Neural cell (in vitro differentiated cells): ENCODE data around the gene NSFL1C. TPM values are rescaled to one million over a fixed set of nuclear protein-coding genes. Genes with fewer than 3 reads are reported as not detected.
A peak's percentile ranks its signal among the peaks of the same experiment; 100 is the strongest.

Experiments used
- H2AFZ ChIP-seq: fragments of 200-600, 300-800 bp; sonication (generic), shearing (Covaris generic); 2 replicates; pipeline ENCODE4 v1.6.0; 2014; ENCODE audit warnings: low read depth, mild to moderate bottlenecking, antibody characterized with exemption, low read length, moderate library complexity
- H3F3A ChIP-seq: fragments of 200-600 bp; shearing (Covaris generic); 2 replicates; pipeline ENCODE4 v1.6.1; 2016; ENCODE audit warnings: mild to moderate bottlenecking, moderate library complexity, mixed read lengths, antibody characterized with exemption, low read length; ENCODE audit not compliant: insufficient read depth, poor library complexity, severe bottlenecking
- H3K27ac ChIP-seq: fragments of 200-600, 300-800 bp; sonication (generic), shearing (Covaris generic); 2 replicates; pipeline ENCODE4 v1.5.1; 2014; ENCODE audit warnings: mild to moderate bottlenecking, low read length, moderate library complexity
- H3K27me3 ChIP-seq: fragments of 300-800, 200-600 bp; sonication (generic), shearing (Covaris generic); 2 replicates; pipeline ENCODE4 v1.6.0; 2014; ENCODE audit warnings: mild to moderate bottlenecking, low read depth, low read length, moderate library complexity; ENCODE audit not compliant: insufficient read depth
- H3K36me3 ChIP-seq: fragments of 300-800, 200-600 bp; sonication (generic), shearing (Covaris generic); 2 replicates; pipeline ENCODE4 v1.5.1; 2014; ENCODE audit warnings: mild to moderate bottlenecking, antibody characterized with exemption, low read length, moderate library complexity; ENCODE audit not compliant: insufficient read depth
- H3K4me2 ChIP-seq: fragments of 300-800, 200-600 bp; sonication (generic), shearing (Covaris generic); 2 replicates; pipeline ENCODE4 v1.6.0; 2014; ENCODE audit warnings: mild to moderate bottlenecking, low read length
- H3K4me3 ChIP-seq: fragments of 300-800, 200-600 bp; sonication (generic), shearing (Covaris generic); 2 replicates; pipeline ENCODE4 v1.5.1; 2014; ENCODE audit warnings: mild to moderate bottlenecking, low read length, moderate library complexity
- H3K79me2 ChIP-seq: fragments of 200-600 bp; shearing (Covaris generic); replicated peaks from 2 replicates; pipeline ENCODE4 v1.6.0; 2014; ENCODE audit warnings: mild to moderate bottlenecking, low read length, moderate library complexity; ENCODE audit not compliant: insufficient read depth
- H3K9ac ChIP-seq: fragments of 300-800, 200-600 bp; sonication (generic), shearing (Covaris generic); 2 replicates; pipeline ENCODE4 v1.6.1; 2016; ENCODE audit warnings: mild to moderate bottlenecking, low read length, mixed read lengths
- H3K9me2 ChIP-seq: fragments of 200-600 bp; shearing (Covaris generic); 2 replicates; pipeline ENCODE4 v1.6.1; 2016; ENCODE audit warnings: mild to moderate bottlenecking, low read length, mixed read lengths; ENCODE audit not compliant: insufficient read depth
- H3K9me3 ChIP-seq: fragments of 200-600, 300-800 bp; sonication (generic), shearing (Covaris generic); 2 replicates; pipeline ENCODE4 v1.6.1; 2016; ENCODE audit warnings: mild to moderate bottlenecking, mixed run types, low read length, moderate library complexity, mixed read lengths
- H4K20me1 ChIP-seq: fragments of 200-600 bp; shearing (Covaris generic); 2 replicates; pipeline ENCODE4 v1.6.1; 2016; ENCODE audit warnings: mild to moderate bottlenecking, mixed run types; ENCODE audit not compliant: insufficient read depth
- EP300 ChIP-seq: fragments of 450-650 bp; conservative IDR thresholded peaks from 2 replicates; pipeline ENCODE4 v1.6.1; 2014; ENCODE audit warnings: antibody characterized with exemption, mild to moderate bottlenecking, moderate library complexity; ENCODE audit not compliant: poor library complexity, severe bottlenecking
- EZH2 ChIP-seq: fragments of 200-600, 300-800 bp; shearing (Covaris generic), sonication (generic); IDR thresholded peaks from 2 replicates; pipeline ENCODE4 v1.6.1; 2014; ENCODE audit warnings: antibody characterized with exemption, low read length, borderline replicate concordance, mild to moderate bottlenecking; ENCODE audit not compliant: insufficient read depth, poor library complexity, severe bottlenecking
- MXI1 ChIP-seq: fragments of 450-650 bp; conservative IDR thresholded peaks from 2 replicates; pipeline ENCODE4 v1.6.1; 2014; ENCODE audit warnings: antibody characterized with exemption, mild to moderate bottlenecking; ENCODE audit not compliant: poor library complexity, severe bottlenecking
- POLR2AphosphoS5 ChIP-seq: IDR thresholded peaks from 2 replicates; pipeline ENCODE4 v1.6.1; 2012
- RAD21 ChIP-seq: fragments of 450-650 bp; conservative IDR thresholded peaks from 2 replicates; pipeline ENCODE4 v1.6.1; 2014; ENCODE audit warnings: antibody characterized with exemption, mild to moderate bottlenecking, moderate library complexity
- SMC3 ChIP-seq: fragments of 450-650 bp; conservative IDR thresholded peaks from 2 replicates; pipeline ENCODE4 v1.6.1; 2014; ENCODE audit warnings: antibody characterized with exemption, mild to moderate bottlenecking, moderate library complexity; ENCODE audit not compliant: poor library complexity
- TAF1 ChIP-seq: IDR thresholded peaks from 2 replicates; pipeline ENCODE4 v1.6.1; 2012; ENCODE audit warnings: low read depth
- polyA plus RNA-seq: library from polyadenylated mRNA; depleted of rRNA; stranded (reverse); fragments of >200 nt; gene quantifications from 2 replicates; pipeline ENCODE4 v1.2.3, GENCODE V29; 2014
- TF ChIP-seq, protein P1 (sequence below): IDR thresholded peaks from 2 replicates; pipeline ENCODE4 v1.6.1; 2012; ENCODE audit warnings: borderline replicate concordance
- TF ChIP-seq, protein P2 (sequence below): fragments of 450-650 bp; IDR thresholded peaks from 2 replicates; pipeline ENCODE4 v1.5.1; 2014; ENCODE audit warnings: antibody characterized with exemption, mild to moderate bottlenecking, moderate library complexity; ENCODE audit not compliant: poor library complexity, severe bottlenecking

NSFL1C gene
- polyA plus RNA-seq, 1 donor from 2014 or later, result 48.7 TPM

DNA sequence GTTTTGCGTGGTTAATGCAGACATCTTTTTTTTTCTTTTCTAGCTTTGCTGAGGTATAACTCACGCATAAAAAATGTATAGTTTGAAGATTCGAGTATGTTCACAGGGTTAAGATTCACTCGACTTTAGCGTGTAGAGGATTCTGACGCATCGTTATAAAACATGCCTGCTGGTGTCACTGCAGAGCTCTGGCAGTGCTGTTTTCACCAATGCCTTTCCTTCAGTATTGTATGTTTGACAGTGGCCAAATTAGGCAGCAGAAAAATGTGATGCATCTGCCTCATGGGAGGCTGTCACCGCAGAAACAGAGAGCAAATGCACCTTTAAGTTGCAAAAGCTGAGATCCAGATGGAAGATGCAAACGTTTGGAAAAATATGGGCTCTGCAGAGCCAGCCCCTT is 42.6 kb upstream of the NSFL1C start:
- H3K79me2 ChIP-seq, result no peaks in the 10 kb centered on the region
- H3K27me3 ChIP-seq, result no peaks in the 10 kb centered on the region

GRCh38 chr20:1508574-1508973 is 41.9 kb upstream of the NSFL1C start:
- Histone ChIP-seq H3K27me3 (no peaks in the 10 kb centered on the region), H3K79me2 (no peaks in the 10 kb centered on the region), H3K4me3 (no peak overlapping the region), H4K20me1 (no peaks in the 10 kb centered on the region), H3K36me3 (no peaks in the 10 kb centered on the region), H3K9ac (no peak overlapping the region), H3K9me2 (no peaks in the 10 kb centered on the region), H3K4me2 (no peak overlapping the region), H3F3A (no peaks in the 10 kb centered on the region), H3K9me3 (no peaks in the 10 kb centered on the region), H3K27ac (no peak overlapping the region), H2AFZ (no peak overlapping the region)
- TF ChIP-seq SMC3, result no peak
- no peak for TF ChIP-seq POLR2AphosphoS5
- TF ChIP-seq, protein P1, sequence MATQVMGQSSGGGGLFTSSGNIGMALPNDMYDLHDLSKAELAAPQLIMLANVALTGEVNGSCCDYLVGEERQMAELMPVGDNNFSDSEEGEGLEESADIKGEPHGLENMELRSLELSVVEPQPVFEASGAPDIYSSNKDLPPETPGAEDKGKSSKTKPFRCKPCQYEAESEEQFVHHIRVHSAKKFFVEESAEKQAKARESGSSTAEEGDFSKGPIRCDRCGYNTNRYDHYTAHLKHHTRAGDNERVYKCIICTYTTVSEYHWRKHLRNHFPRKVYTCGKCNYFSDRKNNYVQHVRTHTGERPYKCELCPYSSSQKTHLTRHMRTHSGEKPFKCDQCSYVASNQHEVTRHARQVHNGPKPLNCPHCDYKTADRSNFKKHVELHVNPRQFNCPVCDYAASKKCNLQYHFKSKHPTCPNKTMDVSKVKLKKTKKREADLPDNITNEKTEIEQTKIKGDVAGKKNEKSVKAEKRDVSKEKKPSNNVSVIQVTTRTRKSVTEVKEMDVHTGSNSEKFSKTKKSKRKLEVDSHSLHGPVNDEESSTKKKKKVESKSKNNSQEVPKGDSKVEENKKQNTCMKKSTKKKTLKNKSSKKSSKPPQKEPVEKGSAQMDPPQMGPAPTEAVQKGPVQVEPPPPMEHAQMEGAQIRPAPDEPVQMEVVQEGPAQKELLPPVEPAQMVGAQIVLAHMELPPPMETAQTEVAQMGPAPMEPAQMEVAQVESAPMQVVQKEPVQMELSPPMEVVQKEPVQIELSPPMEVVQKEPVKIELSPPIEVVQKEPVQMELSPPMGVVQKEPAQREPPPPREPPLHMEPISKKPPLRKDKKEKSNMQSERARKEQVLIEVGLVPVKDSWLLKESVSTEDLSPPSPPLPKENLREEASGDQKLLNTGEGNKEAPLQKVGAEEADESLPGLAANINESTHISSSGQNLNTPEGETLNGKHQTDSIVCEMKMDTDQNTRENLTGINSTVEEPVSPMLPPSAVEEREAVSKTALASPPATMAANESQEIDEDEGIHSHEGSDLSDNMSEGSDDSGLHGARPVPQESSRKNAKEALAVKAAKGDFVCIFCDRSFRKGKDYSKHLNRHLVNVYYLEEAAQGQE, result no peak
- no peak for TF ChIP-seq EP300
- no peak for TF ChIP-seq RAD21
- TF ChIP-seq, protein P2, sequence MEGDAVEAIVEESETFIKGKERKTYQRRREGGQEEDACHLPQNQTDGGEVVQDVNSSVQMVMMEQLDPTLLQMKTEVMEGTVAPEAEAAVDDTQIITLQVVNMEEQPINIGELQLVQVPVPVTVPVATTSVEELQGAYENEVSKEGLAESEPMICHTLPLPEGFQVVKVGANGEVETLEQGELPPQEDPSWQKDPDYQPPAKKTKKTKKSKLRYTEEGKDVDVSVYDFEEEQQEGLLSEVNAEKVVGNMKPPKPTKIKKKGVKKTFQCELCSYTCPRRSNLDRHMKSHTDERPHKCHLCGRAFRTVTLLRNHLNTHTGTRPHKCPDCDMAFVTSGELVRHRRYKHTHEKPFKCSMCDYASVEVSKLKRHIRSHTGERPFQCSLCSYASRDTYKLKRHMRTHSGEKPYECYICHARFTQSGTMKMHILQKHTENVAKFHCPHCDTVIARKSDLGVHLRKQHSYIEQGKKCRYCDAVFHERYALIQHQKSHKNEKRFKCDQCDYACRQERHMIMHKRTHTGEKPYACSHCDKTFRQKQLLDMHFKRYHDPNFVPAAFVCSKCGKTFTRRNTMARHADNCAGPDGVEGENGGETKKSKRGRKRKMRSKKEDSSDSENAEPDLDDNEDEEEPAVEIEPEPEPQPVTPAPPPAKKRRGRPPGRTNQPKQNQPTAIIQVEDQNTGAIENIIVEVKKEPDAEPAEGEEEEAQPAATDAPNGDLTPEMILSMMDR, result no peak

More for the DNA sequence above, 42.6 kb upstream of the NSFL1C start:
- no peak for TF ChIP-seq TAF1
- no peak for TF ChIP-seq EZH2
- TF ChIP-seq EP300, result no peak
- peak; percentile 15 for TF ChIP-seq MXI1
- TF ChIP-seq, protein P1, result no peak
- peak; percentile 45 for TF ChIP-seq SMC3
- no peak for TF ChIP-seq POLR2AphosphoS5
- TF ChIP-seq RAD21, result peak; percentile 59
- TF ChIP-seq, protein P2, result peak; percentile 67
- Histone ChIP-seq H3K4me2 (no peak overlapping the region), H3F3A (no peaks in the 10 kb centered on the region), H3K36me3 (no peaks in the 10 kb centered on the region), H3K9ac (no peak overlapping the region), H3K4me3 (no peak overlapping the region), H2AFZ (no peak overlapping the region), H3K9me2 (no peaks in the 10 kb centered on the region), H3K27ac (no peak overlapping the region), H3K9me3 (no peaks in the 10 kb centered on the region), H4K20me1 (no peaks in the 10 kb centered on the region)
